ENCODE measurements around the gene NAPB. TPM values are rescaled to one million over a fixed set of nuclear protein-coding genes. Genes with fewer than 3 reads are reported as not detected.

The NAPB gene
- total RNA-seq, 1 experiment from 2014 or later, result 5.8 TPM

GRCh38 chr20:23343590-23343989 lies 77.7 kb downstream of the NAPB start:
- ChIA-PET POLR2A (no interaction called here), CTCF (interaction anchor here (0.7 kb wide), 1 partner anchor 345 kb away, joined by 3 read pairs; no protein-coding TSS in a partner anchor)
- Histone ChIP-seq H3K4me1 (ENCODE audit: control insufficient read depth, insufficient read depth, low read length) (no peaks in the 10 kb centered on the region), H3K4me3 (ENCODE audit: low read depth in 2 of 2, low read length in 2 of 2) (no peak overlapping the region), H3K36me3 (ENCODE audit: control insufficient read depth, insufficient read depth, low read length) (no peaks in the 10 kb centered on the region), H3K27me3 (ENCODE audit: control insufficient read depth, insufficient read depth, low read length) (no peaks in the 10 kb centered on the region), H3K27ac (ENCODE audit: low read length) (no peak overlapping the region), H3K9me3 (ENCODE audit: control insufficient read depth, insufficient read depth, low read depth, low read length) (no peaks in the 10 kb centered on the region)
- ATAC-seq (no peak), DNase-seq (ENCODE audit: low read depth, low spot score) (no peak)
- in situ Hi-C loops (cut with HindIII; ENCODE audit: low pct_unique_long_range_greater_than_20kb, low sequenced_read_pairs), result no loop called here
- intact Hi-C loops (cut with micrococcal nuclease; ENCODE audit: unreplicated experiment), result loop anchor here (10.0 kb wide), 2 partner anchors 89 to 1009 kb away; no protein-coding TSS in a partner anchor
- no TSS peak for BruUV-seq (replicated peaks)
- no peak for TF ChIP-seq REST (IDR thresholded peaks at IDR 0.05; ENCODE audit: insufficient read depth in 1 of 2, low read depth in 2 of 2, low read length in 1 of 2)
- no peak for TF ChIP-seq POLR2AphosphoS5 (IDR thresholded peaks at IDR 0.05; ENCODE audit: low read depth, low read length)
- TF ChIP-seq SIN3A (IDR thresholded peaks at IDR 0.05; ENCODE audit: borderline replicate concordance, insufficient read depth, low read depth, low read length), result no peak

GRCh38 chr20:23341073-23341472 lies 80.2 kb downstream of the NAPB start:
- POLR2A ChIA-PET, result interaction anchor here (0.6 kb wide), 1 partner anchor 12 kb away, joined by 6 read pairs; no protein-coding TSS in a partner anchor
- Histone ChIP-seq H3K9me3 (ENCODE audit: control insufficient read depth, insufficient read depth, low read depth, low read length) (no peaks in the 10 kb centered on the region), H3K27me3 (ENCODE audit: control insufficient read depth, insufficient read depth, low read length) (no peaks in the 10 kb centered on the region), H3K4me3 (ENCODE audit: low read depth in 2 of 2, low read length in 2 of 2) (no peak overlapping the region), H3K4me1 (ENCODE audit: control insufficient read depth, insufficient read depth, low read length) (no peaks in the 10 kb centered on the region), H3K27ac (ENCODE audit: low read length) (no peak overlapping the region), H3K36me3 (ENCODE audit: control insufficient read depth, insufficient read depth, low read length) (no peaks in the 10 kb centered on the region)
- in situ Hi-C loops (cut with HindIII; ENCODE audit: low pct_unique_long_range_greater_than_20kb, low sequenced_read_pairs) (no loop called here), intact Hi-C loops (cut with micrococcal nuclease; ENCODE audit: unreplicated experiment) (loop anchor here (10.0 kb wide), 2 partner anchors 86 to 1006 kb away; no protein-coding TSS in a partner anchor)
- DNase-seq (ENCODE audit: low read depth, low spot score) (no peak), ATAC-seq (no peak)
- BruUV-seq (replicated peaks), result no TSS peak
- TF ChIP-seq SIN3A (IDR thresholded peaks at IDR 0.05; ENCODE audit: borderline replicate concordance, insufficient read depth, low read depth, low read length), result no peak
- TF ChIP-seq TCF7L2 (IDR thresholded peaks at IDR 0.05; ENCODE audit: low read depth, low read length), result no peak
- TF ChIP-seq REST (IDR thresholded peaks at IDR 0.05; ENCODE audit: insufficient read depth in 1 of 2, low read depth in 2 of 2, low read length in 1 of 2), result no peak
- TF ChIP-seq POLR2AphosphoS5 (IDR thresholded peaks at IDR 0.05; ENCODE audit: low read depth, low read length), result no peak
- TF ChIP-seq, protein P1, sequence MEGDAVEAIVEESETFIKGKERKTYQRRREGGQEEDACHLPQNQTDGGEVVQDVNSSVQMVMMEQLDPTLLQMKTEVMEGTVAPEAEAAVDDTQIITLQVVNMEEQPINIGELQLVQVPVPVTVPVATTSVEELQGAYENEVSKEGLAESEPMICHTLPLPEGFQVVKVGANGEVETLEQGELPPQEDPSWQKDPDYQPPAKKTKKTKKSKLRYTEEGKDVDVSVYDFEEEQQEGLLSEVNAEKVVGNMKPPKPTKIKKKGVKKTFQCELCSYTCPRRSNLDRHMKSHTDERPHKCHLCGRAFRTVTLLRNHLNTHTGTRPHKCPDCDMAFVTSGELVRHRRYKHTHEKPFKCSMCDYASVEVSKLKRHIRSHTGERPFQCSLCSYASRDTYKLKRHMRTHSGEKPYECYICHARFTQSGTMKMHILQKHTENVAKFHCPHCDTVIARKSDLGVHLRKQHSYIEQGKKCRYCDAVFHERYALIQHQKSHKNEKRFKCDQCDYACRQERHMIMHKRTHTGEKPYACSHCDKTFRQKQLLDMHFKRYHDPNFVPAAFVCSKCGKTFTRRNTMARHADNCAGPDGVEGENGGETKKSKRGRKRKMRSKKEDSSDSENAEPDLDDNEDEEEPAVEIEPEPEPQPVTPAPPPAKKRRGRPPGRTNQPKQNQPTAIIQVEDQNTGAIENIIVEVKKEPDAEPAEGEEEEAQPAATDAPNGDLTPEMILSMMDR (IDR thresholded peaks at IDR 0.05), result no peak
- CTCF ChIA-PET, result interaction anchor here (0.6 to 1.7 kb wide), 11 partner anchors 9 to 1003 kb away, joined by 3 to 20 read pairs (median 4); no protein-coding TSS in a partner anchor
